ENCODE results near the gene TBC1D25.

The TBC1D25 gene

GRCh38 chrX:48558271-48558670, 18.8 kb downstream of the TBC1D25 start:
- Histone ChIP-seq H3K9ac (ENCODE audit: low read length) (no peak overlapping the region), H3K27ac (ENCODE audit: low read depth, low read length, poor library complexity, severe bottlenecking) (no peak overlapping the region), H3K9me2 (ENCODE audit: low read depth, low read length) (no peaks in the 10 kb centered on the region), H3K27me3 (ENCODE audit: insufficient read depth, low read length) (no peaks in the 10 kb centered on the region), H2AFZ (ENCODE audit: low read length) (no peak overlapping the region), H3F3A (ENCODE audit: insufficient read depth, low read length) (no peaks in the 10 kb centered on the region), H3K36me3 (ENCODE audit: insufficient read depth, low read length) (peaks cover 31% of the 10 kb centered on the region), H3K4me2 (ENCODE audit: low read length) (no peak overlapping the region), H3K9me3 (ENCODE audit: low read length) (no peaks in the 10 kb centered on the region), H4K20me1 (ENCODE audit: insufficient read depth, low read length) (no peaks in the 10 kb centered on the region), H3K4me3 (ENCODE audit: low read depth, low read length, poor library complexity, severe bottlenecking) (no peak overlapping the region), H3K4me1 (ENCODE audit: insufficient read depth, low read length, severe bottlenecking) (no peaks in the 10 kb centered on the region), H3K79me2 (ENCODE audit: insufficient read depth, low read length) (no peaks in the 10 kb centered on the region)
- TF ChIP-seq EZH2 (IDR thresholded peaks at IDR 0.05; ENCODE audit: borderline replicate concordance, low read length) (no peak), CTCF (IDR thresholded peaks at IDR 0.05; ENCODE audit: low read length) (no peak)

DNA sequence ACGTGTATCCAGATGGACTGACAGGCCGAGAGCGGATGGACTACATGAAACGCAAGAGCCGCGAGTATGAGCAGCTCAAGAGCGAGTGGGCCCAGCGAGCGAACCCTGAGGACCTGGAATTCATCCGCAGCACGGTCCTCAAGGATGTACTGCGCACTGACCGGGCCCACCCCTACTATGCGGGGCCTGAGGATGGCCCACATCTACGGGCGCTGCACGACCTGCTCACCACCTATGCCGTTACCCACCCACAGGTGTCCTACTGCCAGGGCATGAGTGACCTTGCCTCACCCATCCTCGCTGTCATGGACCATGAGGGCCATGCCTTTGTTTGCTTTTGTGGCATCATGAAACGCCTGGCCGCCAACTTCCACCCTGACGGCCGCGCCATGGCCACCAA, 20.1 kb downstream of the TBC1D25 start:
- Histone ChIP-seq H3K9me2 (ENCODE audit: low read depth, low read length) (no peaks in the 10 kb centered on the region), H3K9me3 (ENCODE audit: low read length) (no peaks in the 10 kb centered on the region), H2AFZ (ENCODE audit: low read length) (no peak overlapping the region), H3K36me3 (ENCODE audit: insufficient read depth, low read length) (peaks cover 30% of the 10 kb centered on the region), H3K27me3 (ENCODE audit: insufficient read depth, low read length) (no peaks in the 10 kb centered on the region), H3K4me2 (ENCODE audit: low read length) (no peak overlapping the region), H3K27ac (ENCODE audit: low read depth, low read length, poor library complexity, severe bottlenecking) (no peak overlapping the region), H4K20me1 (ENCODE audit: insufficient read depth, low read length) (no peaks in the 10 kb centered on the region), H3K4me1 (ENCODE audit: insufficient read depth, low read length, severe bottlenecking) (no peaks in the 10 kb centered on the region), H3F3A (ENCODE audit: insufficient read depth, low read length) (no peaks in the 10 kb centered on the region), H3K79me2 (ENCODE audit: insufficient read depth, low read length) (no peaks in the 10 kb centered on the region), H3K9ac (ENCODE audit: low read length) (no peak overlapping the region), H3K4me3 (ENCODE audit: low read depth, low read length, poor library complexity, severe bottlenecking) (no peak overlapping the region)
- TF ChIP-seq EZH2 (IDR thresholded peaks at IDR 0.05; ENCODE audit: borderline replicate concordance, low read length) = no peak
- TF ChIP-seq CTCF (IDR thresholded peaks at IDR 0.05; ENCODE audit: low read length) = no peak

DNA sequence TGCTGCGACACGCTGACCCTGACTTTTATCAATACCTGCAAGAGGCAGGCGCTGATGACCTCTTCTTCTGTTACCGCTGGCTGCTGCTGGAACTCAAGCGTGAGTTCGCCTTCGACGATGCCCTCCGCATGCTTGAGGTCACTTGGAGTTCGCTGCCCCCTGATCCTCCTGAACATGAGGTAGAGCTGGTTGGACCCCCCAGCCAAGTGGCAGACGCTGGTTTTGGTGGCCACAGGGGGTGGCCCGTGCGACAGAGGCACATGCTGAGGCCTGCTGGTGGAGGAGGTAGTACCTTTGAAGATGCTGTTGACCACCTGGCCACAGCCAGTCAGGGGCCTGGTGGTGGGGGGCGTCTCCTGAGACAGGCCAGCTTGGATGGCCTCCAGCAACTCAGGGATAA, 20.5 kb downstream of the TBC1D25 start:
- no peaks in the 10 kb centered on the region for H3K27me3 ChIP-seq (ENCODE audit: insufficient read depth, low read length)

More for the DNA sequence above, 20.5 kb downstream of the TBC1D25 start:
- H3K4me3 ChIP-seq (ENCODE audit: low read depth, low read length, poor library complexity, severe bottlenecking) = no peak overlapping the region
- no peak overlapping the region for H3K4me2 ChIP-seq (ENCODE audit: low read length)
- no peaks in the 10 kb centered on the region for H4K20me1 ChIP-seq (ENCODE audit: insufficient read depth, low read length)
- H2AFZ ChIP-seq (ENCODE audit: low read length) = no peak overlapping the region
- H3K27ac ChIP-seq (ENCODE audit: low read depth, low read length, poor library complexity, severe bottlenecking) = no peak overlapping the region
- peaks cover 26% of the 10 kb centered on the region for H3K36me3 ChIP-seq (ENCODE audit: insufficient read depth, low read length)
- no peaks in the 10 kb centered on the region for H3K9me2 ChIP-seq (ENCODE audit: low read depth, low read length)
- no peaks in the 10 kb centered on the region for H3K9me3 ChIP-seq (ENCODE audit: low read length)
- H3K79me2 ChIP-seq (ENCODE audit: insufficient read depth, low read length) = no peaks in the 10 kb centered on the region
- no peak for TF ChIP-seq CTCF (IDR thresholded peaks at IDR 0.05; ENCODE audit: low read length)
- TF ChIP-seq EZH2 (IDR thresholded peaks at IDR 0.05; ENCODE audit: borderline replicate concordance, low read length) = no peak
- H3K4me1 ChIP-seq (ENCODE audit: insufficient read depth, low read length, severe bottlenecking) = no peaks in the 10 kb centered on the region
- no peak overlapping the region for H3K9ac ChIP-seq (ENCODE audit: low read length)
- H3F3A ChIP-seq (ENCODE audit: insufficient read depth, low read length) = no peaks in the 10 kb centered on the region
